HepG2 (cell line): Measurements from ENCODE around the gene ST6GALNAC6. TPM values are rescaled to one million over a fixed set of nuclear protein-coding genes. Genes with fewer than 3 reads are reported as not detected.

Experiments
- EHMT2 ChIP-seq: fragments of 200-600 bp; sonication (generic); IDR thresholded peaks from 2 replicates; pipeline ENCODE4 v1.7.0; 2017; ENCODE audit warnings: antibody characterized with exemption, low read depth, low read length, borderline replicate concordance
- GLI4 ChIP-seq: sonication (generic); formaldehyde crosslinking; IDR thresholded peaks from 2 replicates; pipeline ENCODE4 v1.5.1; 2020; ENCODE audit warnings: missing genetic modification reagents, mild to moderate bottlenecking, moderate library complexity, borderline replicate concordance
- GPN1 ChIP-seq: sonication (generic); formaldehyde crosslinking; IDR thresholded peaks from 2 replicates; pipeline ENCODE4 v1.5.1; 2020; ENCODE audit warnings: missing genetic modification reagents, borderline replicate concordance
- ISL2 ChIP-seq: sonication (generic); formaldehyde crosslinking; IDR thresholded peaks from 2 replicates; pipeline ENCODE4 v1.5.0; 2020; ENCODE audit warnings: missing genetic modification reagents
- MAF1 ChIP-seq: sonication (generic); formaldehyde crosslinking; IDR thresholded peaks from 2 replicates; pipeline ENCODE4 v1.5.0; 2020; ENCODE audit warnings: missing genetic modification reagents, borderline replicate concordance
- NFE2L1 ChIP-seq: sonication (generic); formaldehyde crosslinking; IDR thresholded peaks from 2 replicates; pipeline ENCODE4 v1.4.0; 2020; ENCODE audit warnings: missing genetic modification reagents, mild to moderate bottlenecking, borderline replicate concordance
- NFIB ChIP-seq: sonication (generic); formaldehyde crosslinking; IDR thresholded peaks from 2 replicates; pipeline ENCODE4 v1.9.0; 2021; ENCODE audit warnings: missing genetic modification reagents, mild to moderate bottlenecking, borderline replicate concordance
- NFIC ChIP-seq: IDR thresholded peaks from 2 replicates; pipeline ENCODE4 v1.6.1; 2012; ENCODE audit warnings: mild to moderate bottlenecking, low read length, inconsistent platforms
- NR2F2 ChIP-seq: IDR thresholded peaks from 2 replicates; pipeline ENCODE4 v1.6.1; 2012; ENCODE audit warnings: low read depth, inconsistent platforms, borderline replicate concordance
- PRPF4 ChIP-seq: fragments of 200-400 bp; formaldehyde crosslinking; IDR thresholded peaks from 2 replicates; pipeline ENCODE4 v1.6.1; 2016; ENCODE audit warnings: low read length, low read depth; ENCODE audit not compliant: poor library complexity, severe bottlenecking
- SMAD9 ChIP-seq: sonication (generic); formaldehyde crosslinking; IDR thresholded peaks from 2 replicates; pipeline ENCODE4 v1.5.1; 2020; ENCODE audit warnings: mild to moderate bottlenecking, missing genetic modification reagents
- SMC3 ChIP-seq: IDR thresholded peaks from 2 replicates; pipeline ENCODE4 v1.6.1; 2011; ENCODE audit warnings: low read length, improper control_type of control experiment
- SNAI1 ChIP-seq: sonication (generic); formaldehyde crosslinking; IDR thresholded peaks from 2 replicates; pipeline ENCODE4 v1.5.0; 2020; ENCODE audit warnings: mild to moderate bottlenecking, missing genetic modification reagents, borderline replicate concordance
- SOX13 ChIP-seq, 3 experiments: fragments of 450-650 bp in 1 of 3; sonication (generic) in 1 of 3; formaldehyde crosslinking in 1 of 3; IDR thresholded peaks in 2 of 3; conservative IDR thresholded peaks in 1 of 3; 2 replicates each; pipeline versions ENCODE4 v1.5.0 to v1.6.1; 2016 to 2020; ENCODE audit warnings: antibody characterized with exemption in 1 of 3, mild to moderate bottlenecking in 1 of 3, missing compliant biosample characterization in 1 of 3, missing genetic modification reagents in 1 of 3, moderate library complexity in 1 of 3
- SPEN ChIP-seq: sonication (generic); formaldehyde crosslinking; IDR thresholded peaks from 2 replicates; pipeline ENCODE4 v1.5.1; 2020; ENCODE audit warnings: low read depth, mild to moderate bottlenecking, missing genetic modification reagents
- TBP ChIP-seq: sonication (generic); formaldehyde crosslinking; IDR thresholded peaks from 2 replicates; pipeline ENCODE4 v1.5.0; 2020; ENCODE audit warnings: missing genetic modification reagents
- TRAFD1 ChIP-seq: sonication (generic); formaldehyde crosslinking; IDR thresholded peaks from 2 replicates; pipeline ENCODE4 v1.5.1; 2020; ENCODE audit warnings: missing genetic modification reagents, mild to moderate bottlenecking, borderline replicate concordance
- TSC22D2 ChIP-seq: sonication (generic); formaldehyde crosslinking; IDR thresholded peaks from 2 replicates; pipeline ENCODE4 v1.5.1; 2020; ENCODE audit warnings: missing genetic modification reagents, mild to moderate bottlenecking, borderline replicate concordance
- ZBTB21 ChIP-seq: sonication (generic); formaldehyde crosslinking; IDR thresholded peaks from 2 replicates; pipeline ENCODE4 v1.4.0; 2020; ENCODE audit warnings: missing genetic modification reagents
- ZNF660 ChIP-seq: sonication (generic); formaldehyde crosslinking; IDR thresholded peaks from 2 replicates; pipeline ENCODE4 v1.5.1; 2020; ENCODE audit warnings: mild to moderate bottlenecking, low read depth, missing genetic modification reagents, borderline replicate concordance
- ZNF776 ChIP-seq: sonication (generic); formaldehyde crosslinking; IDR thresholded peaks from 2 replicates; pipeline ENCODE4 v1.4.0; 2020; ENCODE audit warnings: mild to moderate bottlenecking, missing genetic modification reagents
- ZNF782 ChIP-seq: sonication (generic); formaldehyde crosslinking; IDR thresholded peaks from 2 replicates; pipeline ENCODE4 v1.4.0; 2020; ENCODE audit warnings: missing genetic modification reagents, mild to moderate bottlenecking, borderline replicate concordance
- polyA plus RNA-seq, 8 experiments: library from polyadenylated mRNA; depleted of rRNA in 3 of 8; stranded (reverse) in 7 of 8; unstranded in 1 of 8; fragments of >200 nt; fragmentation: Illumina TruSeq in 4 of 8; extraction: Trizol in 4 of 8; gene quantifications; 2 replicates each; pipeline versions ENCODE4 v1.2.1 to v1.2.3, GENCODE V29; 2011 to 2016; ENCODE audit warnings: low read depth in 4 of 8, missing spikeins in 1 of 8, mixed read lengths in 1 of 8; ENCODE audit not compliant: insufficient read depth in 1 of 8
- total RNA-seq, 5 experiments: library from RNA; depleted of rRNA; stranded (reverse); fragments of >200 nt; fragmentation: Illumina TruSeq; extraction: Trizol; gene quantifications; 2 replicates each; pipeline ENCODE4 v1.2.3, GENCODE V29; 2016; ENCODE audit warnings: low read depth in 1 of 5
- TF ChIP-seq, protein P1 (sequence below): sonication (generic); formaldehyde crosslinking; IDR thresholded peaks from 2 replicates; pipeline ENCODE4 v1.4.0; 2020; ENCODE audit warnings: missing genetic modification reagents, borderline replicate concordance
- TF ChIP-seq, protein P2 (sequence below): sonication (generic); formaldehyde crosslinking; IDR thresholded peaks from 2 replicates; pipeline ENCODE4 v1.5.1; 2020; ENCODE audit warnings: missing genetic modification reagents, mild to moderate bottlenecking, borderline replicate concordance

ST6GALNAC6 gene
- total and polyA plus RNA-seq, 2 of the 13 experiments (the other 11 are each of a cell fraction or from before 2014, with no cell fraction given) = 18.5 to 65.4 TPM

DNA sequence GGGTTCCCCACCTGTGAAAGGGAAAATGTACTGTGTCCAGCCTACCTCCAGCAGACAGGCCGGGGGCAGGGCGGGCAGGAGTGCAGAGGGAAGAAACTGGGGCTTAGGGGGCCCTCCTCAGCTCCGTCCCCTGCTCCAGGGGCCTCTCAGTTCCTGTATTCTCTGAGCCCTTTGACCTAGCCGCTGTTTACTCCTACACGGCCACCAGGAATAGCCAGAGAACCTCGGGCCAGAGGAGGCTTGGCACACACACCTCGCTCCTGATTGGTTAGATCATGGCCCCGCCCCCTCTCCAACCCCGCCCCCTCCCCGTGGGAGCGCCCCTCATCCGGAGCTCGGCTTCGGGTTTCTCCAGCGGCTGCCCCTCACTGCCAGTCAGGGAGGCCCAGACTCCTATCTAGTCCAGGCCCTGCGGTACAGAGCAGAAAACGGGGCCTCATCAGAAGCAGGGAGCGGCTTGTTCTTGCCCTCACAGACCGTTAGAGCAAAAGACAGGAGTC, 2.2 kb downstream of the ST6GALNAC6 start (continued):
- TF ChIP-seq TRAFD1 (no peak), NFIC (no peak), NFE2L1 (CRISPR knock-in tag) (no peak), NFIB (CRISPR knock-in tag) (no peak), EHMT2 (no peak), SPEN (CRISPR knock-in tag) (no peak), SOX13 (IDR thresholded peaks at IDR 0.05) (peak; percentile 32; the same call in 1 of the 2 replicates), SOX13 (CRISPR knock-in tag; conservative IDR thresholded peaks at IDR 0.05 in 1 of 2, IDR thresholded peaks at IDR 0.05 in 1 of 2) (peak in 1 of 2 experiments; percentile 42; a peak in 1 of 4 replicates), GPN1 (CRISPR knock-in tag) (no peak), GLI4 (CRISPR knock-in tag) (no peak), SMAD9 (CRISPR knock-in tag) (no peak), ISL2 (peak; percentile 12; the same call in 1 of the 2 replicates), PRPF4 (no peak), TSC22D2 (no peak), NR2F2 (peak; percentile 78), ZBTB21 (CRISPR knock-in tag) (no peak), ZNF776 (CRISPR knock-in tag) (no peak), MAF1 (CRISPR knock-in tag) (no peak), TBP (CRISPR knock-in tag) (no peak), SMC3 (no peak), ZNF660 (CRISPR knock-in tag) (no peak), ZNF782 (CRISPR knock-in tag) (no peak), SNAI1 (CRISPR knock-in tag) (no peak)
- TF ChIP-seq, protein P1, sequence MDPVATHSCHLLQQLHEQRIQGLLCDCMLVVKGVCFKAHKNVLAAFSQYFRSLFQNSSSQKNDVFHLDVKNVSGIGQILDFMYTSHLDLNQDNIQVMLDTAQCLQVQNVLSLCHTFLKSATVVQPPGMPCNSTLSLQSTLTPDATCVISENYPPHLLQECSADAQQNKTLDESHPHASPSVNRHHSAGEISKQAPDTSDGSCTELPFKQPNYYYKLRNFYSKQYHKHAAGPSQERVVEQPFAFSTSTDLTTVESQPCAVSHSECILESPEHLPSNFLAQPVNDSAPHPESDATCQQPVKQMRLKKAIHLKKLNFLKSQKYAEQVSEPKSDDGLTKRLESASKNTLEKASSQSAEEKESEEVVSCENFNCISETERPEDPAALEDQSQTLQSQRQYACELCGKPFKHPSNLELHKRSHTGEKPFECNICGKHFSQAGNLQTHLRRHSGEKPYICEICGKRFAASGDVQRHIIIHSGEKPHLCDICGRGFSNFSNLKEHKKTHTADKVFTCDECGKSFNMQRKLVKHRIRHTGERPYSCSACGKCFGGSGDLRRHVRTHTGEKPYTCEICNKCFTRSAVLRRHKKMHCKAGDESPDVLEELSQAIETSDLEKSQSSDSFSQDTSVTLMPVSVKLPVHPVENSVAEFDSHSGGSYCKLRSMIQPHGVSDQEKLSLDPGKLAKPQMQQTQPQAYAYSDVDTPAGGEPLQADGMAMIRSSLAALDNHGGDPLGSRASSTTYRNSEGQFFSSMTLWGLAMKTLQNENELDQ = no peak
- TF ChIP-seq, protein P2, sequence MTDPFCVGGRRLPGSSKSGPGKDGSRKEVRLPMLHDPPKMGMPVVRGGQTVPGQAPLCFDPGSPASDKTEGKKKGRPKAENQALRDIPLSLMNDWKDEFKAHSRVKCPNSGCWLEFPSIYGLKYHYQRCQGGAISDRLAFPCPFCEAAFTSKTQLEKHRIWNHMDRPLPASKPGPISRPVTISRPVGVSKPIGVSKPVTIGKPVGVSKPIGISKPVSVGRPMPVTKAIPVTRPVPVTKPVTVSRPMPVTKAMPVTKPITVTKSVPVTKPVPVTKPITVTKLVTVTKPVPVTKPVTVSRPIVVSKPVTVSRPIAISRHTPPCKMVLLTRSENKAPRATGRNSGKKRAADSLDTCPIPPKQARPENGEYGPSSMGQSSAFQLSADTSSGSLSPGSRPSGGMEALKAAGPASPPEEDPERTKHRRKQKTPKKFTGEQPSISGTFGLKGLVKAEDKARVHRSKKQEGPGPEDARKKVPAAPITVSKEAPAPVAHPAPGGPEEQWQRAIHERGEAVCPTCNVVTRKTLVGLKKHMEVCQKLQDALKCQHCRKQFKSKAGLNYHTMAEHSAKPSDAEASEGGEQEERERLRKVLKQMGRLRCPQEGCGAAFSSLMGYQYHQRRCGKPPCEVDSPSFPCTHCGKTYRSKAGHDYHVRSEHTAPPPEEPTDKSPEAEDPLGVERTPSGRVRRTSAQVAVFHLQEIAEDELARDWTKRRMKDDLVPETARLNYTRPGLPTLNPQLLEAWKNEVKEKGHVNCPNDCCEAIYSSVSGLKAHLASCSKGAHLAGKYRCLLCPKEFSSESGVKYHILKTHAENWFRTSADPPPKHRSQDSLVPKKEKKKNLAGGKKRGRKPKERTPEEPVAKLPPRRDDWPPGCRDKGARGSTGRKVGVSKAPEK (CRISPR knock-in tag) = no peak
